Gastroesophageal sphincter (tissue), 3 donors: ENCODE measurements around the gene SOX6.

Experiments
- EP300 ChIP-seq: sonication (generic); formaldehyde crosslinking; IDR thresholded peaks from one replicate; pipeline ENCODE4 v1.6.1; 2017; ENCODE audit warnings: antibody characterized with exemption, mild to moderate bottlenecking
- POLR2A ChIP-seq, 2 donors: fragments of 450-650 bp; IDR thresholded peaks; one replicate each; pipeline ENCODE4 v1.6.1; 2017; ENCODE audit warnings: antibody characterized with exemption in 2 of 2, mild to moderate bottlenecking in 2 of 2, moderate library complexity in 1 of 2
- POLR2AphosphoS5 ChIP-seq: sonication (generic); formaldehyde crosslinking; IDR thresholded peaks from one replicate; pipeline ENCODE4 v1.6.1; 2017; ENCODE audit warnings: antibody characterized with exemption
- TF ChIP-seq, protein P1 (sequence below), 4 experiments: fragments of 200-600 bp in 2 of 4; fragments of 450-650 bp in 2 of 4; sonication (generic) in 1 of 4; IDR thresholded peaks; one replicate each; pipeline ENCODE4 v1.5.1; 2017 to 2019; ENCODE audit warnings: antibody characterized with exemption in 4 of 4, mild to moderate bottlenecking in 2 of 4, moderate library complexity in 2 of 4

DNA sequence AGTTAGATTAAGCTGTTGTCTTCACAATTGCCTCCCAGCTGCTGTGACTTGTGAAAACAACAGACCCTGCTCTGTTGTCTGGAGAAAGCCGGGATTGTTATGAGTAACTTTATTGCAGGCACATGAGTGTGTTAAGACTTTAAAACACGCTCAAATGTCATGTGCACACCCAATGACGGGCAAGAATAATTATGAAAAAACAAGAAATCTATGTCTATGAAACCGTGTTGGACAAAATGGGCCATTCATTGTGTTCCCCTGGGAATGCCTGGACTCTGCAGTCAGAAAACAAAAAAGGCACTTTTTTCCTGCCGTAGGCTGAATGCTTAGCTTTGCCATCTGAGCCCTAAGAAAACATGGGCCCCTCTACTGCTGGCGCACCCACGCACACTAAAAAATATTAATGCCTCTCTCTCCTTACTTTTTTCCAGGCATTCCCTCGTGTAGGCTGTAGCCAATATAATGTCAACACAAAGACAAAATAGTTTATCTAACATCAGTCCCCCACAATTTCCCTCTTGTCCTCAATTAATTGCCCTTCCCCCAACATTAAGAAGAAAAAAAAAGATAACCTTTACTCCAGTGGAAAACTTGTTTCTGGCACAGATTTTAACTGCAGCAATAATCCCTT, 207.9 kb downstream of the SOX6 start:
- TF ChIP-seq, protein P1, sequence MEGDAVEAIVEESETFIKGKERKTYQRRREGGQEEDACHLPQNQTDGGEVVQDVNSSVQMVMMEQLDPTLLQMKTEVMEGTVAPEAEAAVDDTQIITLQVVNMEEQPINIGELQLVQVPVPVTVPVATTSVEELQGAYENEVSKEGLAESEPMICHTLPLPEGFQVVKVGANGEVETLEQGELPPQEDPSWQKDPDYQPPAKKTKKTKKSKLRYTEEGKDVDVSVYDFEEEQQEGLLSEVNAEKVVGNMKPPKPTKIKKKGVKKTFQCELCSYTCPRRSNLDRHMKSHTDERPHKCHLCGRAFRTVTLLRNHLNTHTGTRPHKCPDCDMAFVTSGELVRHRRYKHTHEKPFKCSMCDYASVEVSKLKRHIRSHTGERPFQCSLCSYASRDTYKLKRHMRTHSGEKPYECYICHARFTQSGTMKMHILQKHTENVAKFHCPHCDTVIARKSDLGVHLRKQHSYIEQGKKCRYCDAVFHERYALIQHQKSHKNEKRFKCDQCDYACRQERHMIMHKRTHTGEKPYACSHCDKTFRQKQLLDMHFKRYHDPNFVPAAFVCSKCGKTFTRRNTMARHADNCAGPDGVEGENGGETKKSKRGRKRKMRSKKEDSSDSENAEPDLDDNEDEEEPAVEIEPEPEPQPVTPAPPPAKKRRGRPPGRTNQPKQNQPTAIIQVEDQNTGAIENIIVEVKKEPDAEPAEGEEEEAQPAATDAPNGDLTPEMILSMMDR (IDR thresholded peaks at IDR 0.05), result no peak
- TF ChIP-seq EP300 (no peak), POLR2A (IDR thresholded peaks at IDR 0.05) (no peak), POLR2AphosphoS5 (no peak)
